Upper lobe of right lung (tissue), 1 donor: Measurements from ENCODE around the gene ABO. TPM values are rescaled to one million over a fixed set of nuclear protein-coding genes. Genes with fewer than 3 reads are reported as not detected.
A peak's percentile ranks its signal among the peaks of the same experiment; 100 is the strongest.
"Not testable (repeated sequence)": the region's sequence is repeated elsewhere in the genome, so short reads cannot be mapped to it uniquely, and the experiment has no call there.

Source experiments
- ATAC-seq: fragments of 200-7000 bp; cut with Tn5 transposase; one replicate; pipeline ENCODE4 v1.9.1; 2020; ENCODE audit warnings: mild to moderate bottlenecking, moderate library complexity
- DNase-seq: peaks from one replicate; pipeline ENCODE4 v3.0.0-alpha.2; 2020
- H3K27ac ChIP-seq: fragments of 200-600 bp; one replicate; pipeline ENCODE4 v1.8.0; 2022
- H3K27me3 ChIP-seq: fragments of 200-600 bp; one replicate; pipeline ENCODE4 v1.8.0; 2022; ENCODE audit warnings: mild to moderate bottlenecking
- H3K36me3 ChIP-seq: fragments of 200-600 bp; one replicate; pipeline ENCODE4 v1.8.0; 2022
- H3K4me1 ChIP-seq: fragments of 200-600 bp; one replicate; pipeline ENCODE4 v1.8.0; 2022
- H3K4me3 ChIP-seq: fragments of 200-600 bp; one replicate; pipeline ENCODE4 v1.8.0; 2022; ENCODE audit warnings: mild to moderate bottlenecking
- H3K9me3 ChIP-seq: fragments of 200-600 bp; one replicate; pipeline ENCODE4 v1.8.0; 2022
- CTCF ChIP-seq: fragments of 200-600 bp; IDR thresholded peaks from one replicate; pipeline ENCODE4 v1.8.0; 2022; ENCODE audit warnings: antibody characterized with exemption
- intact Hi-C: fragments of 100-400 bp; cut with DNase I; formaldehyde crosslinking; loops from one replicate; pipeline ENCODE4 v1.11.0; 2022
- total RNA-seq: library from RNA; stranded (reverse); fragmentation: NEBNext Ultra II Directional; extraction: Animal tissue kit (Norgen Biotek cat#: 25700); gene quantifications from one replicate; pipeline ENCODE4 v1.2.1, GENCODE V29; 2021
- donor health status: DM: no; HTN: yes; CAD: no; lungs with severe emphysema.

The ABO gene
- total RNA-seq, 1 donor from 2014 or later, result 16.8 TPM

GRCh38 chr9:133284362-133284761 lies 9.4 kb upstream of the ABO start:
- Histone ChIP-seq H3K4me1 (no peaks in the 10 kb centered on the region), H3K9me3 (no peaks in the 10 kb centered on the region), H3K4me3 (no peak overlapping the region), H3K27me3 (no peaks in the 10 kb centered on the region), H3K36me3 (no peaks in the 10 kb centered on the region), H3K27ac (no peak overlapping the region)
- intact Hi-C loops, result no loop called here
- DNase-seq (no peak), ATAC-seq (no peak)
- no peak for TF ChIP-seq CTCF

DNA sequence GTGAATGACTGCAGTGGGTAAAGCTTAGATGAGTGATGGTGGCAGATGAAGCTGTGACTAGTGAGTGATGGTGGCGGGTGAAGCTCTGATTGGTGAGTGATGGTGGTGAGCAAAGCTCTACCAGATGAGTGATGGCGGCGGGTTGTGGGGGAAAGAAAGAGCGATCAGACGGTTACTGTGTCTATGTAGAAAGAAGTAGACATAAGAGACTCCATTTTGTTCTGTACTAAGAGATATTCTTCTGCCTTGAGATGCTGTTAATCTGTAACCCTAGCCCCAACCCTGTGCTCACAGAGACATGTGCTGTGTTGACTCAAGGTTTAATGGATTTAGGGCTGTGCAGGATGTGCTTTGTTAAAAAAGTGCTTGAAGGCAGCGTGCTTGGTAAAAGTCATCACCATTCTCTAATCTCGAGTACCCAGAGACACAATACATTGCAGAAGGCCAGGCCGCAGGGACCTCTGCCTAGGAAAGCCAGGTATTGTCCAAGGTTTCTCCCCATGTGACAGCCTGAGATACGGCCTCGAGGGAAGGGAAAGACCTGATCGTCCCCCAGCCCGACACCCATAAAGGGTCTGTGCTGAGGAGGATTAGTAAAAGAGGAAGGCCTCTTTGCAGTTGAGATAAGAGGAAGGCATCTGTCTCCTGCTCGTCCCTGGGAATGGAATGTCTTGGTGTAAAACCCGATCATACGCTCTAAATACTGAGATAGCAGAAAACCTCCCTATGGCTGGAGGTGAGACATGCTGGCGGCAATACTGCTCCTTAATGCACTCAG lies 8.4 kb upstream of the ABO start:
- H3K36me3 ChIP-seq, H3K9me3 ChIP-seq, H3K27ac ChIP-seq, DNase-seq, H3K4me1 ChIP-seq, intact Hi-C loops, H3K27me3 ChIP-seq, H3K4me3 ChIP-seq, ATAC-seq: not testable (repeated sequence)

DNA sequence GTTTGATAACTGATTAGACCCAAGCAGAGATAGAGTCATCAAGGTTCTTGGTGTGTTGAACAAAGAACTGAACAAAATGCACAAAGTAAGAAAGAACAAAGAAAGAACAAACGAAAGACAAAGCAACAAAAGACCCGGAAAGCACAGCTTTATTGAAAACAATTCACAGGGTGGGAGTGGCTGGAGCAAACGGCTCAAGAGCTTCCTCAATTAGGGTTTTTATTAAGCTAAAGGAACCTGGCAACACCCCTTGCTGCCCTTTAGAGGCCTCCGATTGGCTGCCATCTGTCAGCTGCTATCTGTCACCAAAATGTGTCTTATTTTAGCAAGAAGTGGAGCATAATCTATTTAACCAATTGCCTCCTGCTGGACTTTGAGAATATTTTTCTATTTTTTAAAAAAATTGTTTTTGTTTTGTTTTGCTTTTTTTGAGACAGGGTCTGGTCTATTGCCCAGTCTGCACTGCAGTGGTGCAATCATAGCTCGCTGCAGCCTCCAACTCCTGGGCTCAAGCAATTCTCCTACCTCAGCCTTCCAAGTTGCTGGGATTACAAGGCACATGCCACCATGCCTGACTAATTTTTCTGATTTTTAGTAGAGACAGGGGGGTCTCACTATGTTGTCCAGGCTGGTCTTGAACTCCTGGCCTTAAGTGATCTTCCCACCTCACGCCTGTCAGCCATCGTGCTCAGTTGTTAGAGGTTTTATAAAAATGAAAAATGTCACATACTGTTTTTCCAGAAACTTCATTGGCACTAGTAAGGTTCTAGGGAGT lies 7.7 kb upstream of the ABO start:
- ATAC-seq (peak; percentile 56), DNase-seq (no peak)
- TF ChIP-seq CTCF, result no peak

GRCh38 chr9:133280392-133280791 lies 5.4 kb upstream of the ABO start:
- no peaks in the 10 kb centered on the region for H3K9me3 ChIP-seq
- no peaks in the 10 kb centered on the region for H3K4me1 ChIP-seq
- no peak for TF ChIP-seq CTCF
- H3K27me3 ChIP-seq, result peaks cover 5% of the 10 kb centered on the region
- no peak overlapping the region for H3K27ac ChIP-seq
- H3K4me3 ChIP-seq, result no peak overlapping the region
- H3K36me3 ChIP-seq, result no peaks in the 10 kb centered on the region
- intact Hi-C loops, result no loop called here
- no peak for ATAC-seq
- no peak for DNase-seq

More for the DNA sequence above, 7.7 kb upstream of the ABO start:
- no peaks in the 10 kb centered on the region for H3K36me3 ChIP-seq
- H3K9me3 ChIP-seq, result no peaks in the 10 kb centered on the region
- H3K27ac ChIP-seq, result no peak overlapping the region
- no peaks in the 10 kb centered on the region for H3K4me1 ChIP-seq
- intact Hi-C loops, result no loop called here
- H3K4me3 ChIP-seq, result no peak overlapping the region
- H3K27me3 ChIP-seq, result no peaks in the 10 kb centered on the region

DNA sequence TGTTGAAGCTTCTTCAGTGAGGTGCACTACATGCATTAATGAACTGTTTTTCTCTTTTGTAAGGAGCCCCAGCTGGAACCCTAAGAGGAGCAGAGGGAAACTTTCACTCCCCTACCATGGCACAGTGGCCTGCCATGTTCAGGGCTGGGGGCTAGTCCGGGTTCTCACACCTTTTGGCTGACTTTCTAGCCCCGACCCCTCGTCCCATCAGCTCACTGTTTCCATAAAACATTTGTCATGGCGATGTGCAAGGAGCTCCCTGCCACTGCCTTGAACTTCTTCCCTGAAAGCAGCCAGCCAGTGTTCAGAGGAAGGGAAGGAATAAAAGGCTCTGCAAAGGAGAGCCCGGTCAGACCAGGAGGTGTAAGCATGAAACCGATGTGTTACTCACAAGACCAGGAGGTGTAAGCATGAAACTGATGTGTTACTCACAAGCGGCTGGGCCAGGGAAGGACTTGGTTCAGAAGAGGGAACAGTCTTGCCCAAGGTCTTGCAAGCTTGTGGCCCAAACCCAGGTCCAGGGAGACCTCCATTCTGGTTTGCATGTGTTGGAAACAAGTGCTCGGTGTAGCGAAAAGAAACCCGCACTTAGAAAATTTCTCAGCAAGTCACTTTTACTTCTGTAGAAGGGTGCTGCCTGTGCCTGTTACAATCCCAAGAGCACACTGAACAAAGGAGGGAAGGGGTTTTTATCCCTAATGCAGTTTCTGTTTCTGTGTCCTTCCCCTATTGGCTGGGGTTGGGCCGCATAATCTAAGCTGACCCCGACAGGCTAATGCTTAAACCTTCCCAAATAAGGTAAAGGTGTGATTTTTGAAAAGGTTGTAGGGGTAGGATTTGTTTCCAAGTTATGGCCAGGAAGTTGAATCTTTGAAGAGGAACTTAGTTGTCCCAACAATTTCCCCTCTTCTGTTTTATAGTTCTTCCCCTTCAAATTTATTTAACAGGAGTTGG lies 3.4 kb upstream of the ABO start:
- Histone ChIP-seq H3K4me1 (no peaks in the 10 kb centered on the region), H3K36me3 (no peaks in the 10 kb centered on the region), H3K27me3 (peaks cover 5% of the 10 kb centered on the region), H3K9me3 (no peaks in the 10 kb centered on the region), H3K4me3 (no peak overlapping the region), H3K27ac (no peak overlapping the region)
- ATAC-seq (no peak), DNase-seq (no peak)
- intact Hi-C loops, result no loop called here
- no peak for TF ChIP-seq CTCF
